Adrenal gland (tissue), 12 donors: ENCODE measurements around the gene MOB2. TPM values are rescaled to one million over a fixed set of nuclear protein-coding genes. Genes with fewer than 3 reads are reported as not detected.

Experiments used
- DNase-seq, 7 donors: peaks; one replicate each; pipeline ENCODE4 v3.0.0-alpha.2; 2019 to 2020
- H3K27ac ChIP-seq, 5 donors: fragments of 200-600 bp; sonication (generic) in 4 of 5; 1 replicate in 3 of 5; 2 replicates in 2 of 5; pipeline versions ENCODE4 v1.5.1 to v1.8.0; 2016 to 2020; ENCODE audit warnings: mild to moderate bottlenecking in 1 of 5
- H3K27me3 ChIP-seq: fragments of 200-600 bp; 2 replicates; pipeline ENCODE4 v1.8.0; 2021
- H3K36me3 ChIP-seq, 2 donors: fragments of 200-600 bp; replicated peaks in 1 of 2; 1 replicate in 1 of 2; 2 replicates in 1 of 2; pipeline versions ENCODE4 v1.5.1 to v1.8.0; 2018 to 2022
- H3K4me1 ChIP-seq, 2 donors: fragments of 200-600 bp; replicated peaks in 1 of 2; 1 replicate in 1 of 2; 2 replicates in 1 of 2; pipeline versions ENCODE4 v1.5.1 to v1.8.0; 2018 to 2021
- H3K4me3 ChIP-seq, 4 donors: fragments of 200-600 bp; sonication (generic) in 3 of 4; one replicate each; pipeline ENCODE4 v1.5.1; 2016 to 2018
- H3K9me3 ChIP-seq, 3 donors: fragments of 200-600 bp; sonication (generic) in 1 of 3; replicated peaks in 1 of 3; 1 replicate in 2 of 3; 2 replicates in 1 of 3; pipeline versions ENCODE4 v1.5.1 to v1.8.0; 2016 to 2021
- CTCF ChIP-seq, 6 experiments: fragments of 450-650 bp in 4 of 6; fragments of 200-600 bp in 2 of 6; sonication (generic) in 1 of 6; IDR thresholded peaks; 1 replicate in 5 of 6; 2 replicates in 1 of 6; pipeline versions ENCODE4 v1.5.1 to v1.8.0; 2016 to 2021; ENCODE audit warnings: antibody characterized with exemption in 6 of 6, mild to moderate bottlenecking in 2 of 6, moderate library complexity in 1 of 6
- POLR2A ChIP-seq, 2 donors: fragments of 450-650 bp; IDR thresholded peaks; one replicate each; pipeline ENCODE4 v1.6.1; 2017; ENCODE audit warnings: antibody characterized with exemption in 2 of 2, mild to moderate bottlenecking in 2 of 2, moderate library complexity in 1 of 2
- WGBS, 4 donors: extraction: QIAGEN DNeasy Blood & Tissue Kit in 2 of 4; methylation state at CpG; one replicate each; pipeline versions ENCODE4 v1.1.5 to v1.1.7; 2013 to 2017; 5-methylcytosine and 5-hydroxymethylcytosine counted together
- intact Hi-C, 2 donors: fragments of 100-400 bp; cut with DNase I; formaldehyde crosslinking; loops; one replicate each; pipeline versions ENCODE4 v1.14.1 to v1.15.0; 2022 to 2023
- polyA plus RNA-seq, 3 donors: library from polyadenylated mRNA; stranded (reverse); fragments of 200-250 nt in 2 of 3; fragments of 350-450 nt in 1 of 3; fragmentation: Illumina TruSeq in 1 of 3; extraction: RNeasy Lipid Tissue Mini Kit (QIAGEN cat#74804) in 1 of 3; gene quantifications; one replicate each; pipeline ENCODE4 v1.2.3, GENCODE V29; 2013 to 2014
- total RNA-seq, 9 donors: library from RNA; depleted of rRNA in 4 of 9; stranded (reverse); fragments of >200 nt in 4 of 9; fragments of 120-200 nt in 1 of 9; fragmentation: NEBNext Ultra II Directional in 1 of 9; extraction: Animal tissue kit (Norgen Biotek cat#: 25700) in 1 of 9; gene quantifications; one replicate each; pipeline versions ENCODE4 v1.1.0 to v1.2.4, GENCODE V29; 2013 to 2023
- donor health status: healthy with polysubstance abuse.
- donor health status: Bipolar disorder and iron deficiency.
- donor health status: DM: yes; HTN: yes; CAD: no.
- donor health status: DM: no; HTN: no; CAD: no.
- donor health status: DM: no; HTN: no; CAD: no.
- donor health status: DM: yes; HTN: yes; CAD: no.

Gene MOB2
- total and polyA plus RNA-seq, 12 donors, result 11.2 to 43.3 (median 30.6) TPM

- WGBS, 4 donors, result 93 to 97% (median 94%) methylated on average over 17 of the region's 17 CpGs
- Histone ChIP-seq H3K9me3 (no peaks in the 10 kb centered on the region), H3K27me3 (no peaks in the 10 kb centered on the region), H3K4me1 (peaks cover 6 to 27% of the 10 kb centered on the region in 2 donors), H3K36me3 (no peaks in the 10 kb centered on the region), H3K4me3 (no peak overlapping the region), H3K27ac (no peak overlapping the region)
- intact Hi-C loops, result loop anchor here in 1 of 2 donors (5.0 to 10.0 kb wide), 2 partner anchors 115 to 317 kb away; no protein-coding TSS in a partner anchor
- DNase-seq, result no peak
- TF ChIP-seq CTCF (IDR thresholded peaks at IDR 0.05) (no peak), POLR2A (IDR thresholded peaks at IDR 0.05) (no peak)
Measured at GRCh38 chr11:1519028-1520010, 32.7 kb upstream of the MOB2 start.

GRCh38 chr11:1518301-1518700 is 31.7 kb upstream of the MOB2 start:
- peaks cover 6 to 27% of the 10 kb centered on the region in 2 donors for H3K4me1 ChIP-seq
- 89 to 95% (median 92%) methylated on average over 15 to 23 of the region's 23 CpGs for WGBS, 4 donors
- no peak overlapping the region for H3K27ac ChIP-seq
- no peak for DNase-seq
- H3K9me3 ChIP-seq, result no peaks in the 10 kb centered on the region
- no peak overlapping the region for H3K4me3 ChIP-seq
- intact Hi-C loops, result loop anchor here in 1 of 2 donors (5.0 kb wide), 1 partner anchor 316 kb away; no protein-coding TSS in a partner anchor
- no peaks in the 10 kb centered on the region for H3K27me3 ChIP-seq
- TF ChIP-seq POLR2A (IDR thresholded peaks at IDR 0.05) (no peak), CTCF (IDR thresholded peaks at IDR 0.05) (no peak)
- H3K36me3 ChIP-seq, result no peaks in the 10 kb centered on the region

GRCh38 chr11:1517117-1518005 is 30.8 kb upstream of the MOB2 start:
- no peaks in the 10 kb centered on the region for H3K27me3 ChIP-seq
- no peak for DNase-seq
- WGBS, 4 donors, result 87 to 89% (median 88%) methylated on average over 24 to 28 of the region's 28 CpGs
- TF ChIP-seq CTCF (IDR thresholded peaks at IDR 0.05), result no peak
- TF ChIP-seq POLR2A (IDR thresholded peaks at IDR 0.05), result no peak
- H3K9me3 ChIP-seq, result no peaks in the 10 kb centered on the region
- peaks cover 6 to 27% of the 10 kb centered on the region in 2 donors for H3K4me1 ChIP-seq
- no peaks in the 10 kb centered on the region for H3K36me3 ChIP-seq
- H3K27ac ChIP-seq, result no peak overlapping the region
- H3K4me3 ChIP-seq, result no peak overlapping the region
- intact Hi-C loops, result loop anchor here in 1 of 2 donors (5.0 kb wide), 1 partner anchor 315 kb away; no protein-coding TSS in a partner anchor
